GM21786 (cell line): ENCODE results near the gene KIF26B.

Source experiments
- ATAC-seq: cut with Tn5 transposase; IDR thresholded peaks from one replicate; pipeline ENCODE4 v1.9.1; 2021; ENCODE audit not compliant: unreplicated experiment

KIF26B gene

DNA sequence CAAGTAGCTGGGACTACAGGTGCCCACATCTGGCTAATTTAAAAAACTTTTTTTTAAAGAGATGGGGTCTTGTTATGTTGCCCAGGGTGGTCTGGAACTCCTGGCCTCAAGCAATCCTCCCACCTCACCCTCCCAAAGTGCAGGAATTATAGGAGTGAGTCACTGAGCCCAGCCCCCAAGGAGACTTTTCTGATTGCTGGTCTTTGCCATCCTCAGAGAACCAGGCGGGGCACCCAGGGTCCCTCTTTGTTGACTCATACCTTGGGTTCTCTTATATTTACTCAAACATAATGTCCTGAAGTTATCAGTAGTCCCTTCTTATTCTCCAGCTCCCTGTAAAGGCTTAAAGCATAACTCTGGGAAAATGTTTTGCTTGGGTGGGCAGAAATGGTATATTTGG lies 51.1 kb downstream of the KIF26B start:
- no peak for ATAC-seq

DNA sequence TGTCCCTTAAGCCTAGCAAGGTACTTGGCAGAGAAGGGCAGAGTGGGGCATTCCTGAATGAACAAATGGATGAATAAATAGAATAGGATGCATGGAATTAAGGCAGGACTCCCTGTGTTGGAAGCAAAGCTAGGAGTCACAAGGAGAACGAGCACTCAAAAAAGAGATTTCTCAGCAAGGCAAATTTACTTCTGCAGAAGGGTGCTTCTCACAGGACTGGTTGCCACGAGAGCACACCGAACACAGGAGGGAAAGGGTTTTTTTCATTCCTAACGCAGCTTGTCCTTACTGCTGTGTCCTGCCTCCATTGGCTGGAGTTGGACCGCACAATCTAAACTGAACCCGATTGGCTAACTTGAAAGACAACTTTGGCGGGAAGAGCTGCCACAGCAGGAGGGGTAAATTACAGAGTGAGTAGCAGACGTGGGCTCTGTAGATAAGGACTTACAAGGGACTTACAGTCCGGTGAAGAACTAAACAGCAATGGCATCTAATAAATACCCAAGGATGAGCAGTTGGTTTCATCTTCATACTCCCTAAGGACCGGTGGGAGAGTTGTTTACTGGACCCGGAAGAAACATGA lies 52.4 kb downstream of the KIF26B start:
- ATAC-seq: no peak

DNA sequence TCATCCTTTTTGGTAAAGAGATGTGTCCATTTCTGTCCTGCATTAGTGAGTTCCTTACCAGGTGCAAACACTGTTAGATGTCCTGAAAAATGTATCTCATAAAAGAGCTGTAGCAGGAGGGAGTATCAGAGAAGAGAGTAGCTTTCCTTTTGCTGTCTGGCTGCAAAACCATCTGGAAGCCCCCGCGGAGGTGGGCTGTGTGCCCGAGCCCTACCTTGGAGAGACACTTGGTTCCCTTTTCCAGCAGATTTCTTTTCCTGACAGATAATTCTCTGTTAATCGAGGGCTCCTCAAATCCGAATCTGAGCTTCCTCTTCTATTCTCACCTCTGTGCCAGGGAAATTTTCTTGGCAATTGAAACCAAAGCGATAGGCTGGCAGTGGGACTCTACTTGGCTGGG lies 53.0 kb downstream of the KIF26B start:
- no peak for ATAC-seq

- ATAC-seq: no peak
Measured at GRCh38 chr1:245209658-245210435, 55.1 kb downstream of the KIF26B start.

- no peak for ATAC-seq
Measured at GRCh38 chr1:245211035-245211749, 56.4 kb downstream of the KIF26B start.

GRCh38 chr1:245211761-245212160 lies 57.0 kb downstream of the KIF26B start:
- no peak for ATAC-seq

DNA sequence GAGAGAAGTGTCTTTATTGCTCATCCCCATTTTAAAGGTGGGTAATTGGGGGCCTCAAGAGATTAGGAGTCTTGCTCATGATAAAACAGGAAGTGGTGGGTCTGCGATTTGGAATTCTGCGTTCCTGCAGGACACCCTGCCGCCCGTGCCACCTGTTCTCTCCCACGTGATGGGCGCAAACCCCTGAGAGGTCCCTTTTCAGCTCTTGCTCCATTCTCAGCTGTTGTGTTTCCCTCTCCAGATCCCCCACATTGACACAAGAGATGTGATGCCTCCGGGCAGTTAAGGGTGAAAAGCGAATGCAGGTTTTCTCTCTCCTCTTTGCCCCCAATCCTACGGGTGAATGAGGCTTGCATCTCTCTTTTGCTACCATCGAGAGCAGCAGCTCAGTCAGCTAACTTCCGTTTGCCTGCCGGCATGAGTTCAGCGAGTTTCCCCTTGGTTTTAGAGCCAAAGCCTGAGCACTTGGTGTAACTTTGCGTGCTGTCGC lies 57.5 kb downstream of the KIF26B start:
- no peak for ATAC-seq

DNA sequence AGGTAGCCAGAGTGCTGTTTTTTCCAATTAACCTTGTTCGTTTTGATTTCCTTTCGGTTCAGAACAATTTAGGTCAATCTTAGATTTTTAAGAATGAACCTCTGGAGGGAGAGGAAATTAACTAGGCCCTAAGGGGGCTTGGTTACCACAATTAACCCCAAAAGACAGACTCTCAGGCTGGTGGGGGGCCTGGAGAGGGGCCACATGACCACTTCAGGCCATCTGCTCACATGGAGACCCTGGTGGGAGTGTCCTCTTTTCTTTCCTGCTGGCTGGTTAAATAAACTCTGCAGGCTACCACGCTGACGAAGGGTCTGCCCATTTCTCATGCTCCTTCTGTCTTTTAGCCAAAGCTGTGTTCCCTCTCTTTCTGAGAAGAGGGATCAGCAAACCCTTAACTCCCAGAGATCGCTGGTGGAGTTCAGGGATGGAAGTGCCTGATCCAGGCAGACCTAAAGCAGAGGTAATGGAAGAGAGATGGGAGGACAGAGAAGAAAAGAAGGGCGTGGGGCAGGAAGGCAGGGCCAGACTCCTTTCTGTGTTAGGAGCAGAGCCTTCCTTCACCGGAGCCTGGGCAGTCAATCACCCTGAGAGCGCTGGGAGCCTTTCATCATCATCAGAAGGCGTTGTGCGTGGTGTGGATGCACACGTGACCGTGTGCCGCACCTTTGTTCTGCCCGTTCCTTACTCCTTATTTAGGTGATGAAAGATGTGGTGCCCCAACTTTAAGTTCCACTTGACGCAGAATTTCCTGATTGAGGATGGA lies 58.5 kb downstream of the KIF26B start:
- ATAC-seq: no peak

- ATAC-seq: no peak
Measured at GRCh38 chr1:245215071-245215470, 60.3 kb downstream of the KIF26B start.

GRCh38 chr1:245216366-245217115 lies 61.8 kb downstream of the KIF26B start:
- no peak for ATAC-seq

- ATAC-seq: no peak
Measured at GRCh38 chr1:245217853-245218608, 63.2 kb downstream of the KIF26B start.

DNA sequence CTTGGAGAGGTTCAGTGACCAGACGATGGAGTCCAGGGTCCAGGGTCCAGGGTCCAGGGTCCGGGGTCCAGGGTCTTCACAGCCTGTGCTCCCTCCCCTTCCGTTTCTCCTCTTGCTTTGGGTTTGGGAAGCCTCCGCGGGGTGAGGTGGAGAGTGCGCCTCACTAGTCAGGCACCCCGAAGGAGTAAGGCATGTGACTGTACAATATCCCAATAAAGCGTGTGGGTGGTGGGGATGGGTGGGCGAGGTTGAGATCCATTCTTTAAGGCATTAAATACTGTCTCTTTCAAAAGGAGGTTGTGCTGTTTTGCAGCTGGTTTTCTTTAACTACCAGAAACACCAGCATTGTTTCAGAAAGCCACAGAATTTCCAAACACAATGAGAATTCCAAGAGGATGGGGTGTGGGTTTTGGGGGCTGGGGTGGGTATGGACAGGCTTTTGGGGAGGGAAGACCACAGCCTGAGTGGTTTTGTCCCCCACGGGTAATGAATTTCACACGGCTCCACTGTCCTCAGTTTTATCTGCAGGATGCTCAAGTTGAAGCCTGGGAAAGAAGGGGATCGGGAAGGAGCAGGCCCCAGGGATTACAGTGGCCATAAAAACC lies 65.7 kb downstream of the KIF26B start:
- no peak for ATAC-seq

GRCh38 chr1:245221805-245222204 lies 67.0 kb downstream of the KIF26B start:
- ATAC-seq: no peak

GRCh38 chr1:245222931-245223595 lies 68.3 kb downstream of the KIF26B start:
- ATAC-seq: no peak

DNA sequence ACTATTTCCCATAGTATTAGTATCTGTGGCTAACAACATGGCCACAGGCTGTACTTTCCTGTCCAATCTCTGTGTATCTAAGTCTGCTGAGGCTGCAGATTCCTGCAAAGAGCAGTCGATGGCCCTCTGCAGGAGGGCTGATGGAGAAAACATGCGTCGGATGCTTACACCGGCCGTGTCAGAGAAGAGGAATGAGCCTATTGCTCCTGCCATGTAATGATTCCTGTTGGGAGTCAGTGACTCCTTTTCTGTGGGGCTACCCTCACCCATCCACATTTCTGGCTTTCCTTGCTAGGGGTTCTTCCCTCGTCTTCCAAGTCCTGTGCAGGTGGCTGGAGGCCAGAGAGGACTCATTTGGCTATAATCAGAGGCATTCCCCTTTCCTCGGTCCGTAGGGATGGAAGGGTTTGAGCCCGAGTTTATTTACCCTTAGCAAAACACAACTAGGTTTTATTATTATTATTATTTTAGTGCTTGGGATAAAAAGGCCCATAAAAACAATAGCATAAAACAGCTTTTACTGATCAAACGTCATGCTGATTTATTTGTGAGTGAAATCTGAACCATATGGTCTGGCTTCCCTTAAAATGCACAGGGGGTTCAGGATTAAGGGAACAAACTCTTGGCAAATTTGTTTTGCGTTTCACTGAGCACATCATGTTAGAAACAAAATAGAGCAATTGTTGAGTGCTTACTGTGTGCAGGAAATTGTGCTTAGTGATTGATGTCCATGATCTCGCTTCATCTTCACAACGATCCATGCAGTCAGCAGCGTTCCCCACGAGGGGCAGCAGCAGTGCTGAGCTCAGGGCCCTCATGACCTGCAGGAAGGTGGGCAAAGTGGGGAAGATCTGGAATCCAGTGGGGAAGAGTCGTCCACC lies 70.8 kb downstream of the KIF26B start:
- no peak for ATAC-seq

DNA sequence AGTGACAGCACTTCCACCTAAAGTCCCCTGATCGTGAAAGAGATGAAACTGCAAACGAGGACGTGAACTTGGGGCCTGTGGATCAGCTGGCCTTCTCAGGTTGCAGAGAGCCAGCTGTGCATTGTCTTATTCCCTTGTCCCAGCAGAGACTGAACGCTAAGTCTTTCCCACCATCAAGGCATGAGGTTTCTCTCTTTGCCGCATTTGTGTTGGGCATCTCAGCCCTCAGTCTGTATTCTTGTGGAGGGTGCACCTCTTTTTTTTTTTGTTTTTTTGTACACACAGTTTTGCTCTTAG lies 71.4 kb downstream of the KIF26B start:
- no peak for ATAC-seq

- no peak for ATAC-seq
Measured at GRCh38 chr1:245229051-245229450, 74.3 kb downstream of the KIF26B start.

DNA sequence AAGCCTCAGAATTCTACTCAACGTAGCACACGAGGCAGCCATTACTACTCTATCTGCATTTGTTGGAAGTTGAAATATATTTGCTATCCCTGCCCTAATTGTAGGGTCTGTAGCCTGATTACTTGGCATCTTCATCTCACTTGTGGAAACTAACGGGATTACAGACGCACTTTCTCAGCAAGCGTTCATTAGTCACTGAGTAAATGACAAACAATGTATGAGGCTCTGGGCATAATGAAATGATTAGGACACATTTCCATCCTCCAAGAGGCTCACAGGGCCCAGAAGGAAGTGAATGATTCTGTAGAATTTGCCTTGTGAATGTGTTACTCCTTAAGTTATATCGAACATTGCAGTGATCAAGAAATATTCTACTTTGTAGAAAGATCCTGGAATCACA lies 78.1 kb downstream of the KIF26B start:
- ATAC-seq: no peak
